OCI-LY1 (cell line): ENCODE measurements around the gene SPANXC.
"Not testable (repeated sequence)": the region's sequence is repeated elsewhere in the genome, so short reads cannot be mapped to it uniquely, and the experiment has no call there.

Experiments used
- H2AFZ ChIP-seq: fragments of 200-600 bp; sonication (generic), shearing (Covaris generic); 2 replicates; pipeline ENCODE4 v1.6.0; 2014; ENCODE audit warnings: antibody characterized with exemption, mild to moderate bottlenecking, low read length
- H3F3A ChIP-seq: fragments of 200-600 bp; sonication (generic), shearing (Covaris generic); 2 replicates; pipeline ENCODE4 v1.6.0; 2014; ENCODE audit warnings: mild to moderate bottlenecking, antibody characterized with exemption, low read length, moderate library complexity; ENCODE audit not compliant: insufficient read depth
- H3K27ac ChIP-seq: fragments of 200-600 bp; sonication (generic); 2 replicates; pipeline ENCODE4 v1.5.1; 2014; ENCODE audit warnings: low read length, mixed run types, mild to moderate bottlenecking, low read depth; ENCODE audit not compliant: poor library complexity, severe bottlenecking
- H3K27me3 ChIP-seq: fragments of 200-600 bp; sonication (generic); 2 replicates; pipeline ENCODE4 v1.6.0; 2014; ENCODE audit warnings: antibody characterized with exemption, mild to moderate bottlenecking, low read length, moderate library complexity; ENCODE audit not compliant: insufficient read depth
- H3K36me3 ChIP-seq: fragments of 200-600 bp; sonication (generic); 2 replicates; pipeline ENCODE4 v1.6.1; 2014; ENCODE audit warnings: mild to moderate bottlenecking, antibody characterized with exemption, low read length, moderate library complexity, mixed read lengths; ENCODE audit not compliant: insufficient read depth
- H3K4me1 ChIP-seq: fragments of 200-600 bp; sonication (generic); 2 replicates; pipeline ENCODE4 v1.5.1; 2014; ENCODE audit warnings: mild to moderate bottlenecking, low read length, moderate library complexity; ENCODE audit not compliant: insufficient read depth, severe bottlenecking
- H3K4me2 ChIP-seq: fragments of 200-600 bp; sonication (generic), shearing (Covaris generic); 2 replicates; pipeline ENCODE4 v1.6.1; 2014; ENCODE audit warnings: low read length
- H3K4me3 ChIP-seq: fragments of 200-600 bp; sonication (generic); 2 replicates; pipeline ENCODE4 v1.5.1; 2014; ENCODE audit warnings: low read length, low read depth, mild to moderate bottlenecking, mixed read lengths; ENCODE audit not compliant: poor library complexity, severe bottlenecking
- H3K79me2 ChIP-seq: fragments of 200-600 bp; shearing (Covaris generic); 2 replicates; pipeline ENCODE4 v1.6.1; 2016; ENCODE audit warnings: mixed run types, low read length, mixed read lengths; ENCODE audit not compliant: insufficient read depth
- H3K9ac ChIP-seq: fragments of 200-600 bp; sonication (generic), shearing (Covaris generic); 2 replicates; pipeline ENCODE4 v1.6.1; 2014; ENCODE audit warnings: mild to moderate bottlenecking, low read length, mixed read lengths
- H3K9me2 ChIP-seq: fragments of 200-600 bp; sonication (generic), shearing (Covaris generic); 2 replicates; pipeline ENCODE4 v1.6.1; 2014; ENCODE audit warnings: low read depth, mild to moderate bottlenecking, low read length, mixed read lengths
- H3K9me3 ChIP-seq: fragments of 200-600 bp; shearing (Covaris generic); 2 replicates; pipeline ENCODE4 v1.6.1; 2014; ENCODE audit warnings: low read length, mixed read lengths
- H4K20me1 ChIP-seq: fragments of 200-600 bp; sonication (generic), shearing (Covaris generic); 2 replicates; pipeline ENCODE4 v1.6.0; 2016; ENCODE audit warnings: mild to moderate bottlenecking, low read length; ENCODE audit not compliant: insufficient read depth
- EZH2 ChIP-seq: fragments of 200-600 bp; sonication (generic), shearing (Covaris generic); IDR thresholded peaks from 2 replicates; pipeline ENCODE4 v1.8.0; 2017; ENCODE audit warnings: borderline replicate concordance, mixed run types, mild to moderate bottlenecking, antibody characterized with exemption, low read length, moderate library complexity, mixed read lengths
- TF ChIP-seq, protein P1 (sequence below): fragments of 200-600 bp; sonication (generic), shearing (Covaris generic); IDR thresholded peaks from 2 replicates; pipeline ENCODE4 v1.5.1; 2017; ENCODE audit warnings: mild to moderate bottlenecking, antibody characterized with exemption, low read length, moderate library complexity, mixed read lengths

The SPANXC gene, protein sequence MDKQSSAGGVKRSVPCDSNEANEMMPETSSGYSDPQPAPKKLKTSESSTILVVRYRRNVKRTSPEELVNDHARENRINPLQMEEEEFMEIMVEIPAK

DNA sequence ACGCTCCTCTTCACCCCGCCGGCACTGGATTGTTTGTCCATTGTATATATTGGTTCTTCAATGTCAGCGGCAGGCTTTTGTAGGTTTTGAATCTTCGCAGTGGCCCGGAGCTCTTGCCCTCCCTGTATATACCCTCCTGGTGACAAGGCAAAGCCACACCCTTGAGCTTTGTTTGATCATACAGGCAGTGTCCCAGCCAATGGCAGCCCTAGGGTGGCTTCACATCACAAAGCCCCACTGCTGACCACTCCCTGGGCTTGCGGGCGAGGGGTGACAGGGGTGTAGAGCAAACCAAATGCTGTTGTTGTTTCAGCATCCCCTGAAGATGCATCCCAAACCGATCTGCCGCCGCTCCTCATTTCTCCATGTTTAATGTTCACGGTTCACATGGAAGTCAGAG is at the start of gene SPANXC:
SPANXC (minus strand) TSS at position 101 of the 400 bp plus-strand sequence; CDS start at position 41, 60 bp downstream.
- not testable (repeated sequence) for H3K79me2 ChIP-seq, H3K4me2 ChIP-seq, H4K20me1 ChIP-seq, H3K4me3 ChIP-seq, H3K27me3 ChIP-seq, H3F3A ChIP-seq, H3K4me1 ChIP-seq, H3K9me2 ChIP-seq, H3K9ac ChIP-seq, H3K27ac ChIP-seq, H2AFZ ChIP-seq, H3K36me3 ChIP-seq, H3K9me3 ChIP-seq

DNA sequence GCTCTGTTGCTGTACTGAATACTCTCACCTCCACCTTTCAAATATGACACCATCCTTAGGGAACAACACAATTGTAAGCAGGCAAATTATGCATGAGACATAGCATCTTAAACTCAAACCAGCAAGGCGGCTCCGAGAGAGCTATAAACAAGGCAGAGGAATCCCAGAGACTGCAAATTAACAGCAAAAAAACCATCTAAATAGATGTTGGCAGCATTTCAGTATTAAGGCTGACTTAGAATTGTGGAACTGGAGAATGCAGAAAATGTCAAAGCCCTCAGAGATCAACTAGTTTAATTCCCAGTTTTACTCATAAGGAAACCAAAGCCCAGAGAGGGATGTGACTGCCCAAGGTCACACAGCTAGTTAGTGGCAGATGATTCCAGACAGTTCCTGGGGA is 37.2 kb upstream of the SPANXC start:
- no peaks in the 10 kb centered on the region for H3K36me3 ChIP-seq
- H4K20me1 ChIP-seq: no peaks in the 10 kb centered on the region

DNA sequence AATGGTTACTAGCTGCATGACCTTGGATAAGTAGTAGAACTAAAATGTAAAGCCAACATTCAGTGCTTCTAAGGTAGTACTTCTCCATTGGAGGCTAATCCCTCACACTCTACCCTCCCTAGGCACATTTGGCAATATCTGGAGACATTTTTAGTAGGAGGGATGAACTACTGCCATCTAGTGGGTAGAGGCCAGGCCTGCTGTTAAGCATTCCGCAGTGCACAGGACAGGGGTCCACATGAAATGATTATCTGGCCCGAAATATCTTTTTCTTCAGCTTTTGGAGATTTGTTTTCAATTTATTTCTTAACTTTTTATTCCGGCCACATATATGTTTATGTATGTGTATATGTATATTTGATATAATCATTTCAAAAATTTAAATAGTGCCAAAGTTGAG is 36.0 kb upstream of the SPANXC start:
- Histone ChIP-seq H2AFZ (no peak overlapping the region), H3K27me3 (no peaks in the 10 kb centered on the region)

More for the DNA sequence above, 37.2 kb upstream of the SPANXC start:
- no peaks in the 10 kb centered on the region for H3K4me1 ChIP-seq
- H3K27me3 ChIP-seq: no peaks in the 10 kb centered on the region
- H3K9ac ChIP-seq: no peak overlapping the region
- no peak overlapping the region for H2AFZ ChIP-seq
- H3K27ac ChIP-seq: no peak overlapping the region
- no peaks in the 10 kb centered on the region for H3K79me2 ChIP-seq
- H3K4me2 ChIP-seq: no peak overlapping the region
- TF ChIP-seq, protein P1, sequence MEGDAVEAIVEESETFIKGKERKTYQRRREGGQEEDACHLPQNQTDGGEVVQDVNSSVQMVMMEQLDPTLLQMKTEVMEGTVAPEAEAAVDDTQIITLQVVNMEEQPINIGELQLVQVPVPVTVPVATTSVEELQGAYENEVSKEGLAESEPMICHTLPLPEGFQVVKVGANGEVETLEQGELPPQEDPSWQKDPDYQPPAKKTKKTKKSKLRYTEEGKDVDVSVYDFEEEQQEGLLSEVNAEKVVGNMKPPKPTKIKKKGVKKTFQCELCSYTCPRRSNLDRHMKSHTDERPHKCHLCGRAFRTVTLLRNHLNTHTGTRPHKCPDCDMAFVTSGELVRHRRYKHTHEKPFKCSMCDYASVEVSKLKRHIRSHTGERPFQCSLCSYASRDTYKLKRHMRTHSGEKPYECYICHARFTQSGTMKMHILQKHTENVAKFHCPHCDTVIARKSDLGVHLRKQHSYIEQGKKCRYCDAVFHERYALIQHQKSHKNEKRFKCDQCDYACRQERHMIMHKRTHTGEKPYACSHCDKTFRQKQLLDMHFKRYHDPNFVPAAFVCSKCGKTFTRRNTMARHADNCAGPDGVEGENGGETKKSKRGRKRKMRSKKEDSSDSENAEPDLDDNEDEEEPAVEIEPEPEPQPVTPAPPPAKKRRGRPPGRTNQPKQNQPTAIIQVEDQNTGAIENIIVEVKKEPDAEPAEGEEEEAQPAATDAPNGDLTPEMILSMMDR: no peak
- no peak for TF ChIP-seq EZH2
- H3K9me2 ChIP-seq: no peaks in the 10 kb centered on the region
- no peak overlapping the region for H3K4me3 ChIP-seq
- H3F3A ChIP-seq: no peaks in the 10 kb centered on the region
- no peaks in the 10 kb centered on the region for H3K9me3 ChIP-seq

DNA sequence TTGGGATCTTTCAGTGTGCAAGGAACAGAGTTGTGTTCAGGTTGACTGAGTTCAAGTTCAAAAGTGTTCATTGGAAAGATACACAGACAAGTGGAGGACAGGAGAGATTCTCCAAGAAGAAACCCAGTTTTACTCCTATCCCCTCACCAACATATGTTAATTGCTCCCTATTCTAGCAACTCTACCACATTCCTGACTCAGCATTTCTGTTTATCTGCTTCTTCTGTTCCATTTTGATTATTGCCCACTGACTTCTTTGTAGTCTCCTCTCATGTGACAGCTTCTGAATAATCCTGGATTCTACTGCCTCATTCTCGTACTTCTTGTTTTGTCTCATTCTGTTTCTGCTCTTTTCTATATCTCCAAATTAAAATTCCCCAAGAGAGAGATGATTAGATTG is 15.8 kb upstream of the SPANXC start:
- H3K4me3 ChIP-seq: no peak overlapping the region
- H3F3A ChIP-seq: no peaks in the 10 kb centered on the region
- H2AFZ ChIP-seq: no peak overlapping the region
- H3K27me3 ChIP-seq: no peaks in the 10 kb centered on the region
- H3K9me2 ChIP-seq: no peaks in the 10 kb centered on the region
- TF ChIP-seq, protein P1: no peak
- TF ChIP-seq EZH2: no peak
- no peaks in the 10 kb centered on the region for H3K9me3 ChIP-seq
- H4K20me1 ChIP-seq: no peaks in the 10 kb centered on the region
- H3K4me1 ChIP-seq: no peaks in the 10 kb centered on the region
- no peak overlapping the region for H3K9ac ChIP-seq
- no peaks in the 10 kb centered on the region for H3K79me2 ChIP-seq
- no peak overlapping the region for H3K4me2 ChIP-seq
- H3K36me3 ChIP-seq: no peaks in the 10 kb centered on the region
- H3K27ac ChIP-seq: no peak overlapping the region

More for the DNA sequence above, 36.0 kb upstream of the SPANXC start:
- Histone ChIP-seq H3K27ac (no peak overlapping the region), H3K4me1 (no peaks in the 10 kb centered on the region), H3K9me2 (no peaks in the 10 kb centered on the region), H3K79me2 (no peaks in the 10 kb centered on the region), H4K20me1 (no peaks in the 10 kb centered on the region), H3K9ac (no peak overlapping the region), H3K9me3 (no peaks in the 10 kb centered on the region), H3K36me3 (no peaks in the 10 kb centered on the region), H3F3A (no peaks in the 10 kb centered on the region), H3K4me2 (no peak overlapping the region), H3K4me3 (no peak overlapping the region)
- TF ChIP-seq EZH2: no peak
- TF ChIP-seq, protein P1: peak; percentile 46
